GM18861 (cell line): ENCODE results near the gene SNRPN.
"Not testable (repeated sequence)": the region's sequence is repeated elsewhere in the genome, so short reads cannot be mapped to it uniquely, and the experiment has no call there.

ENCODE experiments used
- ATAC-seq: cut with Tn5 transposase; IDR thresholded peaks from one replicate; pipeline ENCODE4 v1.9.1; 2021; ENCODE audit not compliant: unreplicated experiment

SNRPN gene

GRCh38 chr15:24954783-24955530 lies at the start of gene SNRPN, which contains the start of gene SNURF:
TSS of gene SNRPN (plus strand) at chr15:24954987. CDS start at chr15:24974454, 19,467 bp downstream.
TSS of gene SNURF (plus strand) at chr15:24954987. CDS start at chr15:24955049, 62 bp downstream.
- peak; percentile 68 for ATAC-seq

- no peak for ATAC-seq
Observed at GRCh38 chr15:24916305-24917009, 38.3 kb upstream of the SNRPN start.

GRCh38 chr15:24917431-24917830 lies 37.4 kb upstream of the SNRPN start:
- no peak for ATAC-seq

- no peak for ATAC-seq
Observed at GRCh38 chr15:24919446-24919845, 35.3 kb upstream of the SNRPN start.

GRCh38 chr15:24922781-24923180 lies 32.0 kb upstream of the SNRPN start:
- ATAC-seq: not testable (repeated sequence)

- no peak for ATAC-seq
Observed at GRCh38 chr15:24924153-24924552, 30.6 kb upstream of the SNRPN start.

- no peak for ATAC-seq
Observed at GRCh38 chr15:24924621-24925020, 30.2 kb upstream of the SNRPN start.

GRCh38 chr15:24931874-24932732 lies 22.7 kb upstream of the SNRPN start:
- not testable (repeated sequence) for ATAC-seq

GRCh38 chr15:24933716-24934115 lies 21.1 kb upstream of the SNRPN start:
- ATAC-seq: no peak

- ATAC-seq: not testable (repeated sequence)
Observed at GRCh38 chr15:24938224-24938623, 16.6 kb upstream of the SNRPN start.

GRCh38 chr15:24940236-24940635 lies 14.6 kb upstream of the SNRPN start:
- no peak for ATAC-seq

- ATAC-seq: no peak
Observed at GRCh38 chr15:24943361-24943760, 11.4 kb upstream of the SNRPN start.

GRCh38 chr15:24944954-24945353 lies 9.8 kb upstream of the SNRPN start:
- ATAC-seq: no peak

GRCh38 chr15:24945711-24946110 lies 9.1 kb upstream of the SNRPN start:
- ATAC-seq: no peak

- no peak for ATAC-seq
Observed at GRCh38 chr15:24948495-24948894, 6.3 kb upstream of the SNRPN start.

GRCh38 chr15:24955531-24955921 lies 739 bp downstream of the SNRPN start:
- ATAC-seq: no peak

GRCh38 chr15:24956111-24956838 lies 1.5 kb downstream of the SNRPN start:
- ATAC-seq: peak; percentile 73

GRCh38 chr15:24957691-24958090 lies 2.9 kb downstream of the SNRPN start:
- no peak for ATAC-seq

GRCh38 chr15:24961967-24962366 lies 7.2 kb downstream of the SNRPN start:
- ATAC-seq: no peak

GRCh38 chr15:24962880-24963279 lies 8.1 kb downstream of the SNRPN start:
- ATAC-seq: no peak
